H9 (cell line): ENCODE measurements around the gene RNU7-1. TPM values are rescaled to one million over a fixed set of nuclear protein-coding genes. Genes with fewer than 3 reads are reported as not detected.

ENCODE experiments used
- DNase-seq: peaks from one replicate; pipeline ENCODE4 v3.0.0-alpha.2; 2017
- H2AFZ ChIP-seq: one replicate; pipeline ENCODE4 v1.6.1; 2013; ENCODE audit warnings: mild to moderate bottlenecking, low read length, control low read depth, moderate library complexity
- H2AK5ac ChIP-seq: 2 replicates; pipeline ENCODE4 v1.6.1; 2013; ENCODE audit warnings: low read length, control low read depth, mixed read lengths; ENCODE audit not compliant: insufficient read length
- H2BK120ac ChIP-seq: one replicate; pipeline ENCODE4 v1.6.1; 2013; ENCODE audit warnings: low read depth, mild to moderate bottlenecking, low read length, control low read depth, inconsistent platforms; ENCODE audit not compliant: poor library complexity, severe bottlenecking
- H2BK12ac ChIP-seq: 2 replicates; pipeline ENCODE4 v1.6.1; 2013; ENCODE audit warnings: low read length, control low read depth, mixed read lengths, low read depth; ENCODE audit not compliant: insufficient read length
- H2BK15ac ChIP-seq: 2 replicates; pipeline ENCODE4 v1.6.1; 2013; ENCODE audit warnings: low read depth, low read length, control low read depth
- H2BK20ac ChIP-seq: one replicate; pipeline ENCODE4 v1.6.1; 2013; ENCODE audit warnings: low read depth, mild to moderate bottlenecking, low read length, control low read depth, inconsistent platforms; ENCODE audit not compliant: poor library complexity, severe bottlenecking
- H2BK5ac ChIP-seq: 2 replicates; pipeline ENCODE4 v1.6.1; 2013; ENCODE audit warnings: low read length, control low read depth, mixed read lengths; ENCODE audit not compliant: insufficient read length
- H3K14ac ChIP-seq: 2 replicates; pipeline ENCODE4 v1.6.1; 2013; ENCODE audit warnings: low read length, control low read depth; ENCODE audit not compliant: insufficient read depth
- H3K18ac ChIP-seq: 2 replicates; pipeline ENCODE4 v1.6.1; 2013; ENCODE audit warnings: low read depth, mild to moderate bottlenecking, mixed read lengths, low read length, control low read depth; ENCODE audit not compliant: insufficient read length
- H3K23ac ChIP-seq: 2 replicates; pipeline ENCODE4 v1.6.1; 2013; ENCODE audit warnings: low read length, control low read depth, mixed read lengths, low read depth; ENCODE audit not compliant: insufficient read length
- H3K23me2 ChIP-seq: 2 replicates; pipeline ENCODE4 v1.6.1; 2013; ENCODE audit warnings: low read depth, mild to moderate bottlenecking, mixed read lengths, low read length, control low read depth; ENCODE audit not compliant: insufficient read length, poor library complexity, severe bottlenecking
- H3K27ac ChIP-seq: 2 replicates; pipeline ENCODE4 v1.5.1; 2013; ENCODE audit warnings: low read length, control low read depth, mixed read lengths, low read depth; ENCODE audit not compliant: insufficient read length
- H3K27me3 ChIP-seq: 2 replicates; pipeline ENCODE4 v1.6.1; 2013; ENCODE audit warnings: low read length, control low read depth, inconsistent platforms; ENCODE audit not compliant: insufficient read depth
- H3K4ac ChIP-seq: 2 replicates; pipeline ENCODE4 v1.6.1; 2013; ENCODE audit warnings: low read depth, mild to moderate bottlenecking, control low read depth, inconsistent platforms, low read length, moderate library complexity
- H3K4me1 ChIP-seq: 2 replicates; pipeline ENCODE4 v1.6.1; 2013; ENCODE audit warnings: low read length, control low read depth, inconsistent platforms; ENCODE audit not compliant: insufficient read depth
- H3K4me2 ChIP-seq: 2 replicates; pipeline ENCODE4 v1.6.1; 2013; ENCODE audit warnings: low read length, control low read depth, mixed read lengths; ENCODE audit not compliant: insufficient read length, insufficient read depth
- H3K56ac ChIP-seq: 2 replicates; pipeline ENCODE4 v1.6.1; 2013; ENCODE audit warnings: low read depth, mild to moderate bottlenecking, mixed read lengths, low read length, control low read depth; ENCODE audit not compliant: insufficient read length
- H3K79me1 ChIP-seq: 2 replicates; pipeline ENCODE4 v1.6.1; 2013; ENCODE audit warnings: low read depth, mild to moderate bottlenecking, moderate library complexity, low read length, control low read depth, inconsistent platforms; ENCODE audit not compliant: insufficient read depth, poor library complexity, severe bottlenecking
- H3K79me2 ChIP-seq: 2 replicates; pipeline ENCODE4 v1.6.1; 2013; ENCODE audit warnings: low read length, control low read depth, inconsistent platforms; ENCODE audit not compliant: insufficient read depth
- H3K9ac ChIP-seq: 2 replicates; pipeline ENCODE4 v1.6.1; 2013; ENCODE audit warnings: low read length, control low read depth, mixed read lengths; ENCODE audit not compliant: insufficient read length; ENCODE audit errors: extremely low read depth
- H3K9me3 ChIP-seq: one replicate; pipeline ENCODE4 v1.6.1; 2013; ENCODE audit warnings: low read depth, low read length, inconsistent platforms; ENCODE audit not compliant: control insufficient read depth
- H3T11ph ChIP-seq: one replicate; pipeline ENCODE4 v1.6.1; 2013; ENCODE audit warnings: mild to moderate bottlenecking, low read length, control low read depth, inconsistent platforms
- H4K20me1 ChIP-seq: one replicate; pipeline ENCODE4 v1.6.1; 2013; ENCODE audit not compliant: control insufficient read depth, insufficient read length, insufficient read depth
- H4K5ac ChIP-seq: 2 replicates; pipeline ENCODE4 v1.6.1; 2013; ENCODE audit warnings: low read depth, mild to moderate bottlenecking, mixed read lengths, low read length, control low read depth; ENCODE audit not compliant: insufficient read length
- H4K8ac ChIP-seq: replicated peaks from 2 replicates; pipeline ENCODE4 v1.6.1; 2013; ENCODE audit warnings: low read length, control low read depth, mixed read lengths, low read depth; ENCODE audit not compliant: insufficient read length
- H4K91ac ChIP-seq: 2 replicates; pipeline ENCODE4 v1.6.1; 2013; ENCODE audit warnings: low read depth, mild to moderate bottlenecking, moderate library complexity, mixed read lengths, low read length, control low read depth; ENCODE audit not compliant: insufficient read length
- H3K27ac Mint-ChIP-seq, 3 experiments: 2 replicates in 2 of 3; 3 replicates in 1 of 3; pipeline ENCODE4 v1.8.0; 2020 to 2021; ENCODE audit warnings: mixed read lengths in 3 of 3, mild to moderate bottlenecking in 1 of 3, moderate library complexity in 1 of 3
- H3K27me3 Mint-ChIP-seq: 2 replicates; pipeline ENCODE4 v1.8.0; 2021; ENCODE audit warnings: low read depth, mild to moderate bottlenecking, moderate library complexity, mixed read lengths
- H3K36me3 Mint-ChIP-seq, 3 experiments: 2 replicates in 2 of 3; 3 replicates in 1 of 3; pipeline ENCODE4 v1.8.0; 2020 to 2021; ENCODE audit warnings: low read depth in 3 of 3, mixed read lengths in 3 of 3; ENCODE audit not compliant: insufficient read depth in 1 of 3
- H3K4me1 Mint-ChIP-seq, 2 experiments: 2 replicates each; pipeline ENCODE4 v1.8.0; 2020; ENCODE audit warnings: mixed read lengths in 2 of 2
- H3K4me3 Mint-ChIP-seq, 2 experiments: 2 replicates in 1 of 2; 3 replicates in 1 of 2; pipeline ENCODE4 v1.8.0; 2020 to 2021; ENCODE audit warnings: mild to moderate bottlenecking in 2 of 2, mixed read lengths in 2 of 2, moderate library complexity in 1 of 2
- H3K9me3 Mint-ChIP-seq, 2 experiments: 2 replicates in 1 of 2; 3 replicates in 1 of 2; pipeline ENCODE4 v1.8.0; 2020; ENCODE audit warnings: mild to moderate bottlenecking in 2 of 2, mixed read lengths in 2 of 2, moderate library complexity in 1 of 2
- CTCF ChIP-seq: fragments of 200-600 bp; sonication (generic); conservative IDR thresholded peaks from 3 replicates; pipeline ENCODE4 v1.8.0; 2021; ENCODE audit warnings: antibody characterized with exemption, mild to moderate bottlenecking
- WGBS: extraction: QIAGEN DNeasy Blood & Tissue Kit; methylation state at CpG from one replicate; pipeline ENCODE4 v1.1.7; 2013; ENCODE audit warnings: missing lambda C conversion rate, low lambda C conversion rate, mixed read lengths; ENCODE audit not compliant: insufficient read length; ENCODE audit errors: extremely low coverage; 5-methylcytosine and 5-hydroxymethylcytosine counted together
- total RNA-seq: library from RNA; stranded (reverse); gene quantifications from 2 replicates; pipeline ENCODE4 v1.2.1, GENCODE V29; 2021

Gene RNU7-1
- total RNA-seq, 1 experiment from 2014 or later, result not detected

GRCh38 chr12:6955108-6956020 lies 11.7 kb downstream of the RNU7-1 start:
- no peaks in the 10 kb centered on the region for H3K9me3 Mint-ChIP-seq
- Histone ChIP-seq H2AFZ (no peak overlapping the region), H3K4me2 (no peak overlapping the region), H4K8ac (no peak overlapping the region), H4K20me1 (no peaks in the 10 kb centered on the region), H2BK12ac (no peak overlapping the region), H3K23ac (no peak overlapping the region), H2BK15ac (no peak overlapping the region), H3K9me3 (no peaks in the 10 kb centered on the region), H4K5ac (no peak overlapping the region), H3K79me2 (no peaks in the 10 kb centered on the region), H2BK20ac (no peak overlapping the region), H3K4me1 (peaks cover 2% of the 10 kb centered on the region; the same call in 1 of the 2 replicates), H3K27ac (no peak overlapping the region), H3K23me2 (no peaks in the 10 kb centered on the region), H3K79me1 (no peaks in the 10 kb centered on the region), H3T11ph (no peak overlapping the region), H3K4ac (no peak overlapping the region), H2AK5ac (no peak overlapping the region), H3K18ac (no peak overlapping the region), H2BK5ac (no peak overlapping the region), H3K9ac (no peak overlapping the region), H4K91ac (no peak overlapping the region), H2BK120ac (no peak overlapping the region), H3K27me3 (no peaks in the 10 kb centered on the region), H3K56ac (no peak overlapping the region), H3K14ac (no peak overlapping the region)
- H3K4me3 Mint-ChIP-seq, result no peak overlapping the region
- no peaks in the 10 kb centered on the region; the same call in 1 of the 2 replicates for H3K27me3 Mint-ChIP-seq
- no peak for DNase-seq
- no CpG with 5 or more reads among the region's 22 CpGs for WGBS
- H3K27ac Mint-ChIP-seq, result no peak overlapping the region; a peak in 1 of 7 replicates
- H3K4me1 Mint-ChIP-seq, result peaks cover 15 to 34% of the 10 kb centered on the region in 2 experiments
- H3K36me3 Mint-ChIP-seq, result peaks cover 0 to 6% (median 0%) of the 10 kb centered on the region in 3 experiments; a peak in 4 of 7 replicates
- TF ChIP-seq CTCF, result no peak
